ENCODE results near the gene C1orf116. TPM values are rescaled to one million over a fixed set of nuclear protein-coding genes. Genes with fewer than 3 reads are reported as not detected.
A peak's percentile ranks its signal among the peaks of the same experiment; 100 is the strongest.

C1orf116 gene
- total and polyA plus RNA-seq, 9 donors, result under 0.01 to 2.9 (median 0.13) TPM

DNA sequence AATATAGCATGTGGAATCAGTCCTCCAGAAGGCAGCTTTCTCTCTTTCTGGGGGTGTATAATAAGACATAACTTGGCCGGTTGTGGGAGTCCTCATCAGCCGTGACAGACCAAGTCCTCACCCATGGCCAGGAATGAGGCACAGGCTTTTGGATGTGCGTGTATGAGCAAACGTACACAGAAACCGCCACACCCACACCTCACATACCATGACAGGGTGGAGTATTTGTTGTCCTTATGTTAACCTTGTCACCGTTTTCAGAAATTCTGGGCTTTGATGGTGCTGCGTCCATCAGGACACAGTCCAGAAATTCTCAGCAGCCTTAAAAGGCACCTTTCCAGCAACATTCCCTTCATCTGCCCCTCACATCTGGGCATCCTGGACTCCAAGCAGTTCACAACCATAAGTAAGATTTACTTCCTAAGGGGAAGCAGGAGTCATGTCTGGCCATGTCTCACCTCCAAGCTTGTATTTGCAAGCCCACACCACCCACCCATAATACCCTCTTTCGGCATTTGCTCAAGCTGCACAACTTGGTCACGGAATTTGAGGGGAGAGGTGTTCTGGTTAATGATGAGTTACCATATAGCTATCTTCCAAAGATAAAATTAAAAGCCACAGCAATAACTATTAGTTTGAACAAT, 12.4 kb downstream of the C1orf116 start:
- Histone ChIP-seq H3K4me1 (ENCODE audit: control insufficient read depth, insufficient read depth, low read length) (peaks cover 8% of the 10 kb centered on the region), H3K4me3 (ENCODE audit: low read length) (no peak overlapping the region), H3K27ac (ENCODE audit: low read length) (no peak overlapping the region), H3K9me3 (replicated peaks; ENCODE audit: control insufficient read depth, low read depth, low read length) (no peaks in the 10 kb centered on the region), H3K27me3 (ENCODE audit: control insufficient read depth, insufficient read depth, low read length) (peaks cover 2% of the 10 kb centered on the region), H3K36me3 (ENCODE audit: control insufficient read depth, insufficient read depth, low read length) (no peaks in the 10 kb centered on the region)
- DNase-seq, result no peak
- 76% methylated on average over 2 of the region's 9 CpGs for WGBS (ENCODE audit: insufficient coverage)

DNA sequence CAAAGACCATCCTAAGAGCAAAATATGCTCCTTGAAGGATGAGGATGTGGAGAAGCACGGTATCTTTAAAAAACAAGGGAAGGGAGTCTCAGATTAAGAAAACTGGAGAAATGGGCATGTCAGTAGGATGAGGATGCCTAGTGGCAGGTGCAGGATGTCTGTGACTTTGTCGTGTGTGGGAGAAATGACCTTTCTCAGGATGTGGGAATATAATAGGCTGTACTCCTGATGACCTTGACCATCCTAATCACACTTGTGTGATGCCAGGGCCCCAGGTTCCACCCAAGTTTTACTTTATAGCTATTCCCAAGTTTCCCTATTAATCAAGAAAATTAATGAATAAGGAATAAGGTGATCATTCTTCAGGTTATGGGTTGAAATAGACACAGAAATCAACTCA, 12.9 kb downstream of the C1orf116 start:
- Histone ChIP-seq H3K4me3 (ENCODE audit: low read length) (no peak overlapping the region), H3K27me3 (ENCODE audit: control insufficient read depth, insufficient read depth, low read length) (peaks cover 2% of the 10 kb centered on the region), H3K27ac (ENCODE audit: low read length) (no peak overlapping the region), H3K4me1 (ENCODE audit: control insufficient read depth, insufficient read depth, low read length) (peaks cover 6% of the 10 kb centered on the region), H3K36me3 (ENCODE audit: control insufficient read depth, insufficient read depth, low read length) (no peaks in the 10 kb centered on the region), H3K9me3 (replicated peaks; ENCODE audit: control insufficient read depth, low read depth, low read length) (no peaks in the 10 kb centered on the region)
- whole genome bisulfite sequencing (ENCODE audit: insufficient coverage), result 57% methylated on average over 1 of the region's 2 CpGs
- DNase-seq, result no peak

DNA sequence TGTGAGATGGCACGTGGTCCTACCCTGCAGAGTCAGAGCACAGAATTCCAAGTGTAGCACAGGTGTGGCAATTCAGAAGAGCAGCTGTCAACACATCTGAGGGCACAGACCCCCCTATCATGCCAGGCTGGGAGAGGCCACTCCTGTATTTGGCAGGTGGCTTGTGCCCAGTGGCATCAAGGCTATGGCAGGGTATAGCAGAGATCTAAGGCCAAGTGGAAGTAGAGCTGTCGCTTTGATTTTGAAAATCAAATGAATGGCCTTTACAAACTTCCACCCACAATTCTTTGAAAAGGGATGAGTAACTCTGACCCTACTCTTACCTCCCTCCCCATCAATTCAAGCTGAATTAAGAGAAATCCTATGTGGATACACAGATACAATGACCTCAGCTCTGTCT, 13.4 kb downstream of the C1orf116 start:
- DNase-seq, result no peak
- WGBS (ENCODE audit: insufficient coverage), result 80% methylated on average over 1 of the region's 2 CpGs
- Histone ChIP-seq H3K4me3 (ENCODE audit: low read length) (no peak overlapping the region), H3K27ac (ENCODE audit: low read length) (no peak overlapping the region), H3K9me3 (replicated peaks; ENCODE audit: control insufficient read depth, low read depth, low read length) (no peaks in the 10 kb centered on the region), H3K36me3 (ENCODE audit: control insufficient read depth, insufficient read depth, low read length) (no peaks in the 10 kb centered on the region), H3K27me3 (ENCODE audit: control insufficient read depth, insufficient read depth, low read length) (peaks cover 2% of the 10 kb centered on the region), H3K4me1 (ENCODE audit: control insufficient read depth, insufficient read depth, low read length) (peaks cover 5% of the 10 kb centered on the region)

DNA sequence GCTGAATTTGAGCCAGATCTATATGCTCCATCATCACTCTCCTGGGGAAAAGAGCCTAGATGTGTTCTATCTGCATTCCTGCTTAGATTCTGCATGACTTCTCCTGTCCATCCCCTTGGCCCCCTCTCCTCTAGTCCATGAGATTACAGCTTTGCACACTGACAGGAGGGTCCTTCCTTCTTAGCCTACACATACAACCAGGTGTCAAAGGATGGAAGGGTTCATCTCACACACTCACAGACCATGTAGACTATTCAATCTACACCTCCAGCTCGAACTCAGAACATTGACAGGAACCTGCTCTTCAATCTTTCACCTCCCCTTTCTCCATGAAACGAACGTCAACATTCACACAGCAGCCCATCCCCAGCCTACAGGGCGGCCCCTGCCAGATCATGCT, 13.8 kb downstream of the C1orf116 start:
- Histone ChIP-seq H3K27ac (ENCODE audit: low read length) (no peak overlapping the region), H3K36me3 (ENCODE audit: control insufficient read depth, insufficient read depth, low read length) (no peaks in the 10 kb centered on the region), H3K4me1 (ENCODE audit: control insufficient read depth, insufficient read depth, low read length) (peaks cover under 1% of the 10 kb centered on the region), H3K9me3 (replicated peaks; ENCODE audit: control insufficient read depth, low read depth, low read length) (no peaks in the 10 kb centered on the region), H3K27me3 (ENCODE audit: control insufficient read depth, insufficient read depth, low read length) (peaks cover 2% of the 10 kb centered on the region), H3K4me3 (ENCODE audit: low read length) (no peak overlapping the region)
- DNase-seq, result no peak
- WGBS (ENCODE audit: insufficient coverage), result 71% methylated on average over 1 of the region's 4 CpGs

DNA sequence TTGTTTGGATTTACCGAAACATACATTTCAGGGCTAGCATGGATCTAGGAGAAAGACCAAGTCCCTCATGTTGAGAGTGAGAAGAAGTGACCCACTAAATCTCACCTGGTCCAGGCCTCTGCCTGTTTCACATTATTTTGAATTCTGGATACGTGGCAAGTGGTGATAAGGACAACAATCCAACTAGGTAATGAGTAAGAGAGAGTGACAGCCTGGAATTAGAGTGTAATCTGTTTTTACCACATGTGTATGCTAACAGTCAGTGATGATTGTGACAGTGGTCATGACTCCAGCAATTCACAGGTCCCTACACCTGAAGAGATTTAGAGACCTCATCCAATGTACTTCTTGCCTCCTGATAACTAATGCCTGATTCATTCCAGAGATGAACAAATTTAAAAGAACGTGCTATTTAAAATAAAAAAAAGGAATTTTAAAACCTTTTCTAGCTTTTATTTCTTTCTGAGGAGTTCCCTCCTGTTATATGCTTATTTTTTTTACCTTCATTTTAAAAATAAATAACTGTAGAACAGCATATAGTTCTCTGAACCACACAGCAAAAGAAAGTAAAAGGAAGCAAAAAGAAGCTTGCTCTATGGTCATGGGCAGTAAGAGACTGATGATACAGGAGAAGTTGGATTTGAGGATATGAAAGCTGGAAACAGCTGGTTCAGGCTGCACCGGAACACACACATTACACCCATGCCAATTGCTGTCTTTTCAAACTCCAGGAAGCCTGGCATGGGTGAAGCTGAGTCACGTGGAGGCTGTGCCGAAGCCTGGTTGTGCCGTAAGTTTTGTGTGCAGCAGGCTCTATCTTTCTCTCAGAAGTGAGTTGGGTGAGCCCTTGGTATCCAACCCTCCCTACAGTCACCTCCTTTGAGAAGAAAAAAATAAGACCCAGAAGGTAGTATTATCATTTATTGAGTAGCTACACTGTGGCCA, 14.7 kb downstream of the C1orf116 start:
- no peaks in the 10 kb centered on the region for H3K36me3 ChIP-seq (ENCODE audit: control insufficient read depth, insufficient read depth, low read length)
- 100% methylated on average over 1 of the region's 7 CpGs for WGBS (ENCODE audit: insufficient coverage)
- H3K4me3 ChIP-seq (ENCODE audit: low read length), result no peak overlapping the region
- peak; percentile 81 for DNase-seq
- no peaks in the 10 kb centered on the region for H3K9me3 ChIP-seq (replicated peaks; ENCODE audit: control insufficient read depth, low read depth, low read length)
- peaks cover 2% of the 10 kb centered on the region for H3K27me3 ChIP-seq (ENCODE audit: control insufficient read depth, insufficient read depth, low read length)
- no peak overlapping the region for H3K27ac ChIP-seq (ENCODE audit: low read length)
- H3K4me1 ChIP-seq (ENCODE audit: control insufficient read depth, insufficient read depth, low read length), result no peaks in the 10 kb centered on the region

- H3K4me3 ChIP-seq (ENCODE audit: low read length), result no peak overlapping the region
- no peak for DNase-seq
- H3K9me3 ChIP-seq (replicated peaks; ENCODE audit: control insufficient read depth, low read depth, low read length), result no peaks in the 10 kb centered on the region
- peaks cover 1% of the 10 kb centered on the region for H3K27me3 ChIP-seq (ENCODE audit: control insufficient read depth, insufficient read depth, low read length)
- 95% methylated on average over 2 of the region's 3 CpGs for WGBS (ENCODE audit: insufficient coverage)
- H3K36me3 ChIP-seq (ENCODE audit: control insufficient read depth, insufficient read depth, low read length), result no peaks in the 10 kb centered on the region
- no peak overlapping the region for H3K27ac ChIP-seq (ENCODE audit: low read length)
- H3K4me1 ChIP-seq (ENCODE audit: control insufficient read depth, insufficient read depth, low read length), result no peaks in the 10 kb centered on the region
Measured at GRCh38 chr1:207015791-207016190, 16.8 kb downstream of the C1orf116 start.

DNA sequence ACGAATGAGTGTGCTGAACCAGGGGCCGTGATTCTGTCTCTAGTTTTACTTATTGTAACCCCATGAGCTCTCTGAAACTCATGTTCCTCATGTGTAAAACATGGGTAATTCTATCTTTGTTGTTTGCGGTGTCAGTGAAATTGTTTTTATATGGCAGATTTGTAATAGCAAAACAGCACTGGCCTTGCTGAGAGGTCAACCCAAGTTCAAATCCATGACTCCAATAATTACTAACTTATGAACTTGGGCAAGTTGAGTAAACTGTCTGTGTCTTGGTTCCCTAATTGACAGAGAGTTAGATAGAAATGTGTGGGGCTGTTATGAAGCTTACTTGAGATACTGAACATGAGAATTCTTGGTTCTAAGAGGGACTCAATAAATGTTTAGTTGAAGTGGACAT, 17.8 kb downstream of the C1orf116 start:
- Histone ChIP-seq H3K9me3 (replicated peaks; ENCODE audit: control insufficient read depth, low read depth, low read length) (no peaks in the 10 kb centered on the region), H3K4me3 (ENCODE audit: low read length) (no peak overlapping the region), H3K36me3 (ENCODE audit: control insufficient read depth, insufficient read depth, low read length) (no peaks in the 10 kb centered on the region), H3K27ac (ENCODE audit: low read length) (no peak overlapping the region), H3K4me1 (ENCODE audit: control insufficient read depth, insufficient read depth, low read length) (no peaks in the 10 kb centered on the region), H3K27me3 (ENCODE audit: control insufficient read depth, insufficient read depth, low read length) (no peaks in the 10 kb centered on the region)
- no peak for DNase-seq
- no CpG with 5 or more reads among the region's 3 CpGs for WGBS (ENCODE audit: insufficient coverage)

- H3K27me3 ChIP-seq (ENCODE audit: control insufficient read depth, insufficient read depth, low read length), result peaks cover under 1% of the 10 kb centered on the region
- DNase-seq, result no peak
Measured at GRCh38 chr1:207013321-207014085, 19.1 kb downstream of the C1orf116 start.

DNA sequence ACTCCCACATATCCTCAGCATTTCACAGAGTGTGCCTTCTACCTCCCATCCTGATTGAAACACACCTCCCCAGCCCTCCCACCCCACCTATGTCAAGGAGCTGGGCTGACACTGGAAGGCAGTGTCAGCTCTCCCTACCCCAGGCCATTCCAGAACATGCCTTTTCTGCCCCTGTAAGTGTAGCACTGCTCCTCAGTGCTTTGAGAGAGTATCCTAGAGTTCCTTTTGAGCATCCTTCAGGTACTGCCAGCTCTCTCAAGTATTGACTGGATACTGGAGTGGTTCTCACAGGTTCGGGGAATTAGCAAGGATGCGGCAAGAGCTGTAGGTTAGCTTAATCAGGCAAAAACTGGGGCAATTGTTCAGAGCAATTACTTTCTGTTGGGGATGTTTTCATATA, 21.8 kb downstream of the C1orf116 start:
- peaks cover 3% of the 10 kb centered on the region for H3K27me3 ChIP-seq (ENCODE audit: control insufficient read depth, insufficient read depth, low read length)
- no peak overlapping the region for H3K27ac ChIP-seq (ENCODE audit: low read length)
- H3K4me1 ChIP-seq (ENCODE audit: control insufficient read depth, insufficient read depth, low read length), result no peaks in the 10 kb centered on the region
- no peak for DNase-seq
- no peak overlapping the region for H3K4me3 ChIP-seq (ENCODE audit: low read length)
- WGBS (ENCODE audit: insufficient coverage), result 94% methylated on average over 2 of the region's 2 CpGs
- H3K36me3 ChIP-seq (ENCODE audit: control insufficient read depth, insufficient read depth, low read length), result no peaks in the 10 kb centered on the region
- H3K9me3 ChIP-seq (replicated peaks; ENCODE audit: control insufficient read depth, low read depth, low read length), result no peaks in the 10 kb centered on the region

More at GRCh38 chr1:207013321-207014085, 19.1 kb downstream of the C1orf116 start:
- H3K27ac ChIP-seq (ENCODE audit: low read length), result no peak overlapping the region
- H3K4me1 ChIP-seq (ENCODE audit: control insufficient read depth, insufficient read depth, low read length), result no peaks in the 10 kb centered on the region
- no peak overlapping the region for H3K4me3 ChIP-seq (ENCODE audit: low read length)
- H3K9me3 ChIP-seq (replicated peaks; ENCODE audit: control insufficient read depth, low read depth, low read length), result no peaks in the 10 kb centered on the region
- no peaks in the 10 kb centered on the region for H3K36me3 ChIP-seq (ENCODE audit: control insufficient read depth, insufficient read depth, low read length)
- 89% methylated on average over 4 of the region's 6 CpGs for WGBS (ENCODE audit: insufficient coverage)

DNA sequence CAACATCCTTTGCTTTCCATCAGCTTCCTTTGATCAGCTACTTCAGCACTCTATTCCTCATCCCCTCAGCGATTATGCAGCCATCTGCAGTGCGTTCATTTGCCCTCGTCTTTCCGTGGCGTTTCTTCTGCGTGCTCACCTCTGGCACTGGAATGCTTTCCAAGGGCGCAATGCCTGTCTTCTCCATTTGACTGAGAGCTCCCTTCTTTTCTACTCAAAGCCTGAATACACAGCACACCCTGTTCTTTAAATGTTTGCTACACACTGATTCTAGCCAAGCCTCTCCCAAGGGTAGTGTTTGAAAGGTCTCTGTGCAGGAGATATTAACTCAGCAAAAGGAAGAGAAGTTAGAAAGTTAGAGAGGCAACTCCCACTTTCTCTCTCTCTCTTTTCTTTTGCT, 22.6 kb downstream of the C1orf116 start:
- whole genome bisulfite sequencing (ENCODE audit: insufficient coverage), result 75% methylated on average over 7 of the region's 7 CpGs
- Histone ChIP-seq H3K27ac (ENCODE audit: low read length) (no peak overlapping the region), H3K36me3 (ENCODE audit: control insufficient read depth, insufficient read depth, low read length) (no peaks in the 10 kb centered on the region), H3K27me3 (ENCODE audit: control insufficient read depth, insufficient read depth, low read length) (peaks cover 5% of the 10 kb centered on the region), H3K9me3 (replicated peaks; ENCODE audit: control insufficient read depth, low read depth, low read length) (no peaks in the 10 kb centered on the region), H3K4me3 (ENCODE audit: low read length) (no peak overlapping the region), H3K4me1 (ENCODE audit: control insufficient read depth, insufficient read depth, low read length) (no peaks in the 10 kb centered on the region)
- DNase-seq, result no peak
